PC-3 (cell line): ENCODE results near the gene MYOZ2.

Experiments used
- EZH2 ChIP-seq: fragments of 300-600 bp; sonication (generic); IDR thresholded peaks from one replicate; pipeline ENCODE4 v1.6.1; 2017; ENCODE audit warnings: antibody characterized with exemption, mild to moderate bottlenecking, low read length; ENCODE audit not compliant: unreplicated experiment
- EZH2phosphoT487 ChIP-seq: fragments of 300-600 bp; sonication (generic); IDR thresholded peaks from 2 replicates; pipeline ENCODE4 v1.6.1; 2018; ENCODE audit warnings: mild to moderate bottlenecking, antibody characterized with exemption, low read length, borderline replicate concordance
- TF ChIP-seq, protein P1 (sequence below): fragments of 300-600 bp; sonication (generic); conservative IDR thresholded peaks from 2 replicates; pipeline ENCODE4 v1.5.1; 2017; ENCODE audit warnings: antibody characterized with exemption, low read depth, mild to moderate bottlenecking, low read length

DNA sequence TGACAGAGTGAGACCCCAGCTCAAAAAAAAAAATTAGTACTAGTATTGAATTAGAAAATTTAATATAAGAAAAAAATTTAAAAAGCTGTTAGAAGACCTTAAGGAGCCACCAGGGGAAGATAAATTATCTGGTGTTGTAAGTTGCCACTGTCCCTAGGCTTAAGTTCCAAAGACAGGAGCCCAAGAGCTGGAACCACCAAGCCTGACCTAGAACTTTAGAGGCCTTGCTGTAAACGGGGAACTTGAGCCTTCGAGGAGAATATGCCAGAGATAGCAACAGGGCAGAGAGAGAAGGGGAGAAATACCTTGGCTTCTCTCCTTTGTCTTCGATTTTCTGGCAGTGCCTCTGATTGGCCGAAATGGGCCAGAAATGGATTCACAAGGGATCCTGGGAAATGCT, 85.8 kb downstream of the MYOZ2 start:
- TF ChIP-seq EZH2 (no peak), EZH2phosphoT487 (no peak)
- TF ChIP-seq, protein P1, sequence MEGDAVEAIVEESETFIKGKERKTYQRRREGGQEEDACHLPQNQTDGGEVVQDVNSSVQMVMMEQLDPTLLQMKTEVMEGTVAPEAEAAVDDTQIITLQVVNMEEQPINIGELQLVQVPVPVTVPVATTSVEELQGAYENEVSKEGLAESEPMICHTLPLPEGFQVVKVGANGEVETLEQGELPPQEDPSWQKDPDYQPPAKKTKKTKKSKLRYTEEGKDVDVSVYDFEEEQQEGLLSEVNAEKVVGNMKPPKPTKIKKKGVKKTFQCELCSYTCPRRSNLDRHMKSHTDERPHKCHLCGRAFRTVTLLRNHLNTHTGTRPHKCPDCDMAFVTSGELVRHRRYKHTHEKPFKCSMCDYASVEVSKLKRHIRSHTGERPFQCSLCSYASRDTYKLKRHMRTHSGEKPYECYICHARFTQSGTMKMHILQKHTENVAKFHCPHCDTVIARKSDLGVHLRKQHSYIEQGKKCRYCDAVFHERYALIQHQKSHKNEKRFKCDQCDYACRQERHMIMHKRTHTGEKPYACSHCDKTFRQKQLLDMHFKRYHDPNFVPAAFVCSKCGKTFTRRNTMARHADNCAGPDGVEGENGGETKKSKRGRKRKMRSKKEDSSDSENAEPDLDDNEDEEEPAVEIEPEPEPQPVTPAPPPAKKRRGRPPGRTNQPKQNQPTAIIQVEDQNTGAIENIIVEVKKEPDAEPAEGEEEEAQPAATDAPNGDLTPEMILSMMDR = no peak
